Keratinocyte (primary cell): Measurements from ENCODE around the gene SERPINE2. TPM values are rescaled to one million over a fixed set of nuclear protein-coding genes. Genes with fewer than 3 reads are reported as not detected.

Experiments used
- DNase-seq: peaks from one replicate; pipeline ENCODE4 v3.0.0-alpha.2; 2011; ENCODE audit warnings: low read depth, missing footprints, low spot score
- FAIRE-seq: peaks from 2 replicates; lab custom pipeline; 2011; peaks lifted over from hg19 to GRCh38; lab: Jason Lieb, UNC
- H2AFZ ChIP-seq: 2 replicates; pipeline ENCODE4 v1.6.0; 2012; ENCODE audit warnings: low read length, control low read depth, inconsistent platforms; ENCODE audit not compliant: control insufficient read depth
- H3K27ac ChIP-seq: 2 replicates; pipeline ENCODE4 v1.5.1; 2011; ENCODE audit warnings: low read length; ENCODE audit not compliant: control insufficient read depth, insufficient read depth
- H3K27me3 ChIP-seq: 3 replicates; pipeline ENCODE4 v1.6.0; 2011; ENCODE audit warnings: low read length; ENCODE audit not compliant: control insufficient read depth, insufficient read depth; ENCODE audit errors: extremely low read depth
- H3K36me3 ChIP-seq, 2 experiments: 2 replicates in 1 of 2; 3 replicates in 1 of 2; pipeline ENCODE4 v1.5.1; 2011; ENCODE audit warnings: low read length in 2 of 2, mild to moderate bottlenecking in 1 of 2; ENCODE audit not compliant: control insufficient read depth in 2 of 2, insufficient read depth in 2 of 2; ENCODE audit errors: extremely low read depth in 1 of 2
- H3K4me1 ChIP-seq: 3 replicates; pipeline ENCODE4 v1.5.1; 2011; ENCODE audit warnings: low read length; ENCODE audit not compliant: control insufficient read depth, insufficient read depth; ENCODE audit errors: extremely low read depth
- H3K4me2 ChIP-seq: 3 replicates; pipeline ENCODE4 v1.6.0; 2011; ENCODE audit warnings: low read depth, low read length; ENCODE audit not compliant: control insufficient read depth, insufficient read depth; ENCODE audit errors: extremely low read depth
- H3K4me3 ChIP-seq, 3 experiments: fragments of 200-600 bp in 1 of 3; sonication (generic) in 1 of 3; 2 replicates in 2 of 3; 3 replicates in 1 of 3; pipeline ENCODE4 v1.5.1; 2011 to 2016; ENCODE audit warnings: low read length in 3 of 3, mild to moderate bottlenecking in 3 of 3, control low read depth in 2 of 3, inconsistent platforms in 1 of 3, low read depth in 1 of 3, mixed read lengths in 1 of 3, mixed run types in 1 of 3, moderate library complexity in 1 of 3; ENCODE audit not compliant: control insufficient read depth in 2 of 3, insufficient read depth in 2 of 3; ENCODE audit errors: extremely low read depth in 1 of 3
- H3K79me2 ChIP-seq: 2 replicates; pipeline ENCODE4 v1.6.0; 2012; ENCODE audit warnings: low read length; ENCODE audit not compliant: control insufficient read depth, insufficient read depth
- H3K9ac ChIP-seq: 3 replicates; pipeline ENCODE4 v1.6.0; 2011; ENCODE audit warnings: low read length; ENCODE audit not compliant: control insufficient read depth, insufficient read depth; ENCODE audit errors: extremely low read depth
- H3K9me1 ChIP-seq: 3 replicates; pipeline ENCODE4 v1.6.0; 2011; ENCODE audit warnings: low read length; ENCODE audit not compliant: control insufficient read depth, insufficient read depth; ENCODE audit errors: extremely low read depth
- H3K9me3 ChIP-seq: 2 replicates; pipeline ENCODE4 v1.5.1; 2012; ENCODE audit warnings: low read depth, low read length; ENCODE audit not compliant: control insufficient read depth
- H4K20me1 ChIP-seq: 3 replicates; pipeline ENCODE4 v1.6.0; 2011; ENCODE audit warnings: low read length; ENCODE audit not compliant: control insufficient read depth, insufficient read depth; ENCODE audit errors: extremely low read depth
- EZH2 ChIP-seq: IDR thresholded peaks from one replicate; pipeline ENCODE4 v1.6.1; 2012; ENCODE audit warnings: inconsistent platforms, mild to moderate bottlenecking, low read length, moderate library complexity
- dilution Hi-C: fragments of 300-500 bp; cut with MboI; formaldehyde crosslinking; loops from one replicate; pipeline ENCODE4 v1.7.0; 2020; ENCODE audit warnings: low sequenced_read_pairs; ENCODE audit not compliant: extremely low pct_ligation_motif_present
- polyA plus RNA-seq, 5 experiments: library from polyadenylated mRNA; depleted of rRNA in 3 of 5; stranded (reverse) in 3 of 5; stranded (forward) in 1 of 5; unstranded in 1 of 5; fragments of >200 nt; gene quantifications; 1 replicate in 1 of 5; 2 replicates in 3 of 5; 3 replicates in 1 of 5; pipeline versions ENCODE4 v1.2.1 to v1.2.3, GENCODE V29; 2011 to 2012; ENCODE audit warnings: missing spikeins in 2 of 5, low read depth in 1 of 5, low replicate concordance in 1 of 5
- TF ChIP-seq, protein P1 (sequence below), 3 experiments: IDR thresholded peaks in 1 of 3; conservative IDR thresholded peaks in 1 of 3; optimal IDR thresholded peaks in 1 of 3; 2 replicates in 2 of 3; 3 replicates in 1 of 3; pipeline versions ENCODE3 to v1.5.1; 2011; ENCODE audit warnings: low read length in 3 of 3, mild to moderate bottlenecking in 3 of 3, moderate library complexity in 2 of 3, control low read depth in 1 of 3, inconsistent platforms in 1 of 3; ENCODE audit not compliant: insufficient read depth in 2 of 3; ENCODE audit errors: extremely low read depth in 1 of 3

Gene SERPINE2
- polyA plus RNA-seq, 1 donor (not counting 4 experiments of a cell fraction or from before 2014, with no cell fraction given), result 306 TPM

GRCh38 chr2:224031358-224031970 lies 7.6 kb downstream of the SERPINE2 start:
- TF ChIP-seq EZH2, result no peak
- TF ChIP-seq, protein P1, sequence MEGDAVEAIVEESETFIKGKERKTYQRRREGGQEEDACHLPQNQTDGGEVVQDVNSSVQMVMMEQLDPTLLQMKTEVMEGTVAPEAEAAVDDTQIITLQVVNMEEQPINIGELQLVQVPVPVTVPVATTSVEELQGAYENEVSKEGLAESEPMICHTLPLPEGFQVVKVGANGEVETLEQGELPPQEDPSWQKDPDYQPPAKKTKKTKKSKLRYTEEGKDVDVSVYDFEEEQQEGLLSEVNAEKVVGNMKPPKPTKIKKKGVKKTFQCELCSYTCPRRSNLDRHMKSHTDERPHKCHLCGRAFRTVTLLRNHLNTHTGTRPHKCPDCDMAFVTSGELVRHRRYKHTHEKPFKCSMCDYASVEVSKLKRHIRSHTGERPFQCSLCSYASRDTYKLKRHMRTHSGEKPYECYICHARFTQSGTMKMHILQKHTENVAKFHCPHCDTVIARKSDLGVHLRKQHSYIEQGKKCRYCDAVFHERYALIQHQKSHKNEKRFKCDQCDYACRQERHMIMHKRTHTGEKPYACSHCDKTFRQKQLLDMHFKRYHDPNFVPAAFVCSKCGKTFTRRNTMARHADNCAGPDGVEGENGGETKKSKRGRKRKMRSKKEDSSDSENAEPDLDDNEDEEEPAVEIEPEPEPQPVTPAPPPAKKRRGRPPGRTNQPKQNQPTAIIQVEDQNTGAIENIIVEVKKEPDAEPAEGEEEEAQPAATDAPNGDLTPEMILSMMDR (optimal IDR thresholded peaks at IDR 0.05 in 1 of 3, IDR thresholded peaks at IDR 0.05 in 1 of 3, conservative IDR thresholded peaks at IDR 0.05 in 1 of 3; ENCODE audit: extremely low read depth in 1 of 3, insufficient read depth in 2 of 3, low read length in 3 of 3), result no peak
- H3K4me1 ChIP-seq, result peaks cover 31% of the 10 kb centered on the region
- no peaks in the 10 kb centered on the region for H3K27me3 ChIP-seq
- H3K36me3 ChIP-seq, result peaks cover 18 to 54% of the 10 kb centered on the region in 2 experiments
- dilution Hi-C loops, result no loop called here
- no peak overlapping the region for H3K4me3 ChIP-seq
- no peaks in the 10 kb centered on the region for H3K9me3 ChIP-seq
- H3K4me2 ChIP-seq, result no peak overlapping the region
- H3K27ac ChIP-seq, result no peak overlapping the region
- no peak overlapping the region for H3K9ac ChIP-seq
- peaks cover 3% of the 10 kb centered on the region for H4K20me1 ChIP-seq
- no peak for DNase-seq
- H2AFZ ChIP-seq, result no peak overlapping the region
- peaks cover 6% of the 10 kb centered on the region for H3K9me1 ChIP-seq
- peaks cover 98% of the 10 kb centered on the region for H3K79me2 ChIP-seq
- FAIRE-seq, result no peak

GRCh38 chr2:224030786-224031185 lies 8.3 kb downstream of the SERPINE2 start:
- Histone ChIP-seq H3K27me3 (no peaks in the 10 kb centered on the region), H3K9me1 (peaks cover 6% of the 10 kb centered on the region), H4K20me1 (peaks cover 3% of the 10 kb centered on the region), H3K4me1 (peaks cover 27% of the 10 kb centered on the region), H3K9me3 (no peaks in the 10 kb centered on the region), H3K27ac (no peak overlapping the region), H2AFZ (no peak overlapping the region), H3K4me3 (no peak overlapping the region), H3K9ac (no peak overlapping the region), H3K79me2 (peaks cover 98% of the 10 kb centered on the region), H3K36me3 (peaks cover 16 to 55% of the 10 kb centered on the region in 2 experiments), H3K4me2 (no peak overlapping the region)
- DNase-seq (no peak), FAIRE-seq (no peak)
- TF ChIP-seq, protein P1 (optimal IDR thresholded peaks at IDR 0.05 in 1 of 3, IDR thresholded peaks at IDR 0.05 in 1 of 3, conservative IDR thresholded peaks at IDR 0.05 in 1 of 3; ENCODE audit: extremely low read depth in 1 of 3, insufficient read depth in 2 of 3, low read length in 3 of 3), result no peak
- TF ChIP-seq EZH2, result no peak
- dilution Hi-C loops, result no loop called here
